Measurements from ENCODE around the gene DNA2. TPM values are rescaled to one million over a fixed set of nuclear protein-coding genes. Genes with fewer than 3 reads are reported as not detected.

DNA2 gene
- total and polyA plus RNA-seq, 2 of the 13 experiments (the other 11 are each of a cell fraction or from before 2014, with no cell fraction given) = 4.8 to 27.3 TPM

GRCh38 chr10:68406111-68406814, 65.5 kb downstream of the DNA2 start (continued):
- TF ChIP-seq FUBP1 (CRISPR knock-in tag; IDR thresholded peaks at IDR 0.05; ENCODE audit: borderline replicate concordance) = no peak
- TF ChIP-seq ZNF839 (CRISPR knock-in tag; IDR thresholded peaks at IDR 0.05; ENCODE audit: borderline replicate concordance) = no peak
- TF ChIP-seq ZNF503 (CRISPR knock-in tag; IDR thresholded peaks at IDR 0.05) = no peak; the same call in 1 of the 2 replicates
- no peak for TF ChIP-seq SRSF1 (optimal IDR thresholded peaks at IDR 0.05; ENCODE audit: low read depth, low read length)
- no peak for TF ChIP-seq HOXA5 (CRISPR knock-in tag; IDR thresholded peaks at IDR 0.05)
- no peak for TF ChIP-seq ZFP91 (CRISPR knock-in tag; IDR thresholded peaks at IDR 0.05; ENCODE audit: borderline replicate concordance)
- TF ChIP-seq ZNF367 (CRISPR knock-in tag; IDR thresholded peaks at IDR 0.05; ENCODE audit: borderline replicate concordance) = no peak
- no peak for TF ChIP-seq ZNF546 (CRISPR knock-in tag; conservative IDR thresholded peaks at IDR 0.05)
- no peak for TF ChIP-seq ZSCAN25 (CRISPR knock-in tag; IDR thresholded peaks at IDR 0.05)
- TF ChIP-seq MTERF4 (CRISPR knock-in tag; IDR thresholded peaks at IDR 0.05) = no peak
- no peak for TF ChIP-seq NCOA1 (CRISPR knock-in tag; IDR thresholded peaks at IDR 0.05)
- TF ChIP-seq ZNF296 (CRISPR knock-in tag; conservative IDR thresholded peaks at IDR 0.05) = no peak
- no peak for TF ChIP-seq RORA (CRISPR knock-in tag; IDR thresholded peaks at IDR 0.05)
- TF ChIP-seq ZNF549 (CRISPR knock-in tag; IDR thresholded peaks at IDR 0.05) = no peak
- TF ChIP-seq ZNF143 (CRISPR knock-in tag; IDR thresholded peaks at IDR 0.05) = no peak
- TF ChIP-seq PHF8 (CRISPR knock-in tag; IDR thresholded peaks at IDR 0.05) = peak; percentile 10; the same call in 1 of the 2 replicates
- no peak for TF ChIP-seq BATF2 (CRISPR knock-in tag; IDR thresholded peaks at IDR 0.05)
- no peak for TF ChIP-seq TEAD2 (CRISPR knock-in tag; IDR thresholded peaks at IDR 0.05)
- 0 out of 4 replicates have a peak, but pooled peaks of 1 of the 2 experiments have one; percentile 8 for TF ChIP-seq KLF16 (CRISPR knock-in tag; IDR thresholded peaks at IDR 0.05)
- no peak for TF ChIP-seq PCBP2 (optimal IDR thresholded peaks at IDR 0.05; ENCODE audit: low read depth, low read length, poor library complexity, severe bottlenecking)
- no peak for TF ChIP-seq ZNF660 (CRISPR knock-in tag; IDR thresholded peaks at IDR 0.05; ENCODE audit: borderline replicate concordance, low read depth)

Measured in HepG2 (cell line).